SW480 (cell line): ENCODE results near the gene SLC7A9.
"Not testable (repeated sequence)": the region's sequence is repeated elsewhere in the genome, so short reads cannot be mapped to it uniquely, and the experiment has no call there.

ENCODE experiments used
- DNase-seq: peaks from one replicate; pipeline ENCODE4 v3.0.0-alpha.2; 2016; ENCODE audit warnings: low spot score

The SLC7A9 gene

GRCh38 chr19:32800191-32800590 is 69.4 kb downstream of the SLC7A9 start:
- DNase-seq: no peak

DNA sequence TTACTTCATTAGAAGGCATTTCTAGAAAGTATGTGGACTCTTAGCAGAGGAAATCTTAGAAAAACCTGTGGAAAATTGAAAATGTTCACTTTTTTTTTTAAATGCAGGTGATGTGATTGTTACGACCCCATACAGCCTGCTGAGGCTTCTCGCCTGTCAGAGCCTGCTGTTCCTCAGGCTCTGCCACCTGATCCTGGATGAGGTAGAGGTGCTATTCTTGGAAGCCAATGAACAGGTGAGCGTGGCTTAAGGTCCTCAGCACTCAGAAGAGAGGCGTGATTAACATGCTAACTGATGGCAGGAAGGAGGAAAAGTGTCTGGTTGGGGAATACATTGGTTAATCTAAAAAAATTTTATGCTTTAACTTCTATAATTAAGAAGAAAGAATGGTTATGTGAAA is 71.4 kb downstream of the SLC7A9 start:
- DNase-seq: no peak

DNA sequence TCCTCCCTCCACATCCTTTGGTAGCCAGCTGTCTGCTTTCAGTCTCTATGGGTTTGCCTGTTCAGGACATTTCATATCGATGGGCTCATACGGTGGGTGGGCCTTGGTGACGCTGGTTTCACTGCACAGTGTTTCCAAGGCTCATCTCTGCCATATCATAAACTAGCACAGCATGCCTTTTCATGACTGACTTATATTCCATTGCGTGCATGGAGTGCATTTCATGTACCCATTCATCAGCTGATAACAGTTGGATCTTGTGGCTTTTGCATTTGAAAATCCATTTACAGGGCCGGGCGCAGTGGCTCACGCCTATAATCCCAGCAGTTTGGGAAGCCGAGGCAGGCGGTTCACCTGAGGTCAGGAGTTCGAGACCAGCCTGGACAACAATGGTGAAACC is 80.1 kb downstream of the SLC7A9 start:
- DNase-seq: no peak

- DNase-seq: not testable (repeated sequence)
Observed at GRCh38 chr19:32787895-32788294, 81.7 kb downstream of the SLC7A9 start.

DNA sequence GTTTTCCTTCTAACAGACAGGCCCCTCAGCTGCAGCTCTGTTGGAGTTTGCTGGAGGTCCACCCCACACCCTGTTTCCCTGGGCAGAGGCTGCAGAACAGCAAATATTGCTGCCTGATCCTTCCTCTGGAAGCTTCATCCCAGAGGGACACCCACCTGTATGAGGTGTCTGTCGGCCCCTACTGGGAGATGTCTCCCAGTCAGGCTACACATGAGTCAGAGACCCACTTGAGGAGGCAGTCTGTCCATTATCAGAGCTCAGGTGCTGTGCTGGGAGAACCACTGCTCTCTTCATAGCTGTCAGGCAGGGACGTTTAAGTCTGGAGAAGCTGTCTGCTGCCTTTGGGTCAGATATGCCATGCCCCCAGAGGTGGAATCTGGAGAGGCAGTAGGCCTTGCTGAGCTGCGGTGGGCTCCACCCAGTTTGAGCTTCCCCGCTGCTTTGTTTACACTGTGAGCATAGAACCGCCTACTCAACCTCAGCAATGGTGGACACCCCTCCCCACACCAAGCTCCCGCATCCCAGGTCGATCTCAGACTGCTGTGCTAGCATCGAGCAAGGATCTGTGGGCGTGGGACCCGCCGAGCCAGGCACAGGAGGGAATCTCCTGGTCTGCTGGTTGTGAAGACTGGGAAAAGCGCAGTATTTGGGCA is 82.3 kb downstream of the SLC7A9 start:
- peak; percentile 62 for DNase-seq

GRCh38 chr19:32782089-32782488 is 87.5 kb downstream of the SLC7A9 start:
- DNase-seq: not testable (repeated sequence)

DNA sequence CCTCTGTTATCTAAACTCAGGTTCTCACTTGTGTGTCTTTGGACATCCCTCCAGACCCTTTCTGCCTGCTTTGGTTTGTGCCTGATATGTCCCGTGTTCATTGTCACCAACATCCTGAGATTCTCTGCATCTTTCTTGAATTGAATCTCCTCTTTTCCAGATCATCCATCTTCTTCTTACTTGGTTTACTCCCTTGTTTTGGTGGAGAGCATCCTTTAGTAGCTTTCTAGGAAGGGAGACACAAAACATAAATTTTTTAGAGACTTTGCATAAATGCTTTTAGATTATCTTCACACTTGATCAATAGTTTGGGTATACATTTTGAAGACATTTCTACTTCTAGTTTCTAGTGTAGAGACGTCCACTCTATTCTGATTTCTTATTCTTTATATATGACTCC is 88.3 kb downstream of the SLC7A9 start:
- no peak for DNase-seq
